Brain pericyte (primary cell): ENCODE measurements around the gene CFAP61.
"Not testable (repeated sequence)": the region's sequence is repeated elsewhere in the genome, so short reads cannot be mapped to it uniquely, and the experiment has no call there.

Source experiments
- DNase-seq: peaks from one replicate; pipeline ENCODE4 v3.0.0-alpha.2; 2012; ENCODE audit warnings: low read depth, low spot score

The CFAP61 gene, protein sequence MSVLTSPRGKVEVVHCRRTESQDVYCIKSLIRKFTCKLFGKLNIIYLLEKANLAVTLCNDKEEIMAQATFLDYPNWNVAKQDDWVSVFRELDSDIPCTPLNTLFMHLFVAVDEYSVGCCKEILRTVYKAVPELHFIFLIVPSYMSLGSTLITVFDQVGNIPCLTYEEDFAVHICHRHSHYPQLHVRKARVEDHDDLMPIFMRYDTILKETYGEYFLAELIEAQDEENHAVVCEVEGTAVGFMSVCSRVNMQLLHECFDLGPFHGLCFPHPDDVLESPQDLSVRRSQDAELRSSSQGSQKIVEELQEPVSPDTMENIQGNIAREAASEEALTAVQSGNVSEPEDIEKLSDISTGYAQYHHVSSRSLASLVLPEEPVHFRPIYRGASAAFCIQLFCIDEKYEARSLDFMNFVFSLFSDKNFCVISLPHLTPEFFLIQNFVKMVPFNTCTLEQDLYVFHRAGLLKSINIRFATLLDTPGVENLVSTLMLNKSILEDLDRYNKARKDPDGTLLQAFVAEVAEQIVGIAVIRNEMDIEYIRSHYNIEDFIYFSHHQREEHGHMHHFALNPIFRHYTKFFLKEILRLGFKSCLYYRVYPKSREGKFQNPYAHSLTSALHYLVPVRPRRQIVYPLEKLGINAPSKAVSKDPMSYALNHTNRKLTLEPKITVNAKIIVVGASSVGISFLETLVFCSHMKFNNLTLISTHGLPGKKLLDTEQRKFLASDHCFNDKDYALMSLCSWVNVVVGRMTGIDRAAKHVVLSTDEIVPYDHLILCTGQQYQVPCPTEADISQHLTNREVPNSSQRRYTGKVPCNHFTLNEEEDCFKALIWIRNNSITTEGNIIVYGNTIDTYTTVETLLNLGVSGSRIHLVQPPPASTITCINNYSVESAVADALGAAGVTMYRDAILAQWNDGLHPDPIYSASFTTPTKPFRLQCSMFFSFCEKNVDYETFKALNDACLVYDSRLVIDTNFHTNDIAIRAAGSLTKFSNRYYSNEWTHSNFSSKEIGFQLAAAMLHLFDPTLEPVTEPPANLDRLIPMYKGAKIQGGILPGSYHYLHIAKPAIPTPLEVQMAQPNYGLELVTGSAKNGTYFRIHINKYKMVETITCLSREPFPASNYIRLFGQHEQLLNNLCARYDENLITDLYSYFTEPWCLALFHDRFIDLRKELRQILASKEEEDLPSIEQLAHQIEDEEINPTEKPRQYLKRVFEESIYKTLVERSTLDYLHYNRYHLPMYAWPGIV

GRCh38 chr20:20052074-20052970, at the start of gene CFAP61, which contains the start of gene CRNKL1:
Gene CFAP61 (plus strand): TSS chr20:20052532. CDS start chr20:20056654, 4,122 bp downstream.
Gene CRNKL1 (minus strand): TSS chr20:20052466. CDS start chr20:20052342, 124 bp downstream.
- DNase-seq, result peak; percentile 94

- DNase-seq, result no peak
These were observed 49.0 kb upstream of the CFAP61 start for GRCh38 chr20:20003031-20003954.

GRCh38 chr20:20003955-20004322, 48.4 kb upstream of the CFAP61 start:
- not testable (repeated sequence) for DNase-seq

GRCh38 chr20:20005342-20005741, 47.0 kb upstream of the CFAP61 start:
- no peak for DNase-seq

DNA sequence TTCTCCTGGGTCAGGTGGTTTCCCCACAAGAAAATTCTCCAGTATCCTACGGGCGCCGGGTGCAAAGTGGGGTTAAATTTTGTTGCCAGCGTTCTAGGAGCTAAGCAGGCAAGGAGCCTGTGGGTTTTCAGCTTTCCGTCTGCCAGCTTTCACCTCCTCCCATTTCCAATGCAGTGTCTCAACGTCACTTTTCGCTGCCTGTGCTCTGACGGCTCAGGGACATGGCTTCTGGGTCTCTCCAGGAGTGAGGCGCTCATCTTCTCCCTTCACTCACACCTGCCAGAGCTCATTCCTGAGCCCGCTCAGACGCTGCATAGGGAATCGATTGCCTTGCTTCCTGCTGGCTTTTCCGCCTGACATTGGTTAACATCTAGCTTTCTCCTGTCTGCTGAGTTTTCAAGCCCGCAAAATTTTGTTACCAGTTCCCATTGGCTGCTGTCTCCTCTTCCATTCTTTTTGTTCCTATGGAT, 42.5 kb upstream of the CFAP61 start:
- no peak for DNase-seq

GRCh38 chr20:20010639-20011500, 41.5 kb upstream of the CFAP61 start:
- peak; percentile 56 for DNase-seq

GRCh38 chr20:20012541-20012940, 39.8 kb upstream of the CFAP61 start:
- no peak for DNase-seq

GRCh38 chr20:20014659-20015058, 37.7 kb upstream of the CFAP61 start:
- no peak for DNase-seq

DNA sequence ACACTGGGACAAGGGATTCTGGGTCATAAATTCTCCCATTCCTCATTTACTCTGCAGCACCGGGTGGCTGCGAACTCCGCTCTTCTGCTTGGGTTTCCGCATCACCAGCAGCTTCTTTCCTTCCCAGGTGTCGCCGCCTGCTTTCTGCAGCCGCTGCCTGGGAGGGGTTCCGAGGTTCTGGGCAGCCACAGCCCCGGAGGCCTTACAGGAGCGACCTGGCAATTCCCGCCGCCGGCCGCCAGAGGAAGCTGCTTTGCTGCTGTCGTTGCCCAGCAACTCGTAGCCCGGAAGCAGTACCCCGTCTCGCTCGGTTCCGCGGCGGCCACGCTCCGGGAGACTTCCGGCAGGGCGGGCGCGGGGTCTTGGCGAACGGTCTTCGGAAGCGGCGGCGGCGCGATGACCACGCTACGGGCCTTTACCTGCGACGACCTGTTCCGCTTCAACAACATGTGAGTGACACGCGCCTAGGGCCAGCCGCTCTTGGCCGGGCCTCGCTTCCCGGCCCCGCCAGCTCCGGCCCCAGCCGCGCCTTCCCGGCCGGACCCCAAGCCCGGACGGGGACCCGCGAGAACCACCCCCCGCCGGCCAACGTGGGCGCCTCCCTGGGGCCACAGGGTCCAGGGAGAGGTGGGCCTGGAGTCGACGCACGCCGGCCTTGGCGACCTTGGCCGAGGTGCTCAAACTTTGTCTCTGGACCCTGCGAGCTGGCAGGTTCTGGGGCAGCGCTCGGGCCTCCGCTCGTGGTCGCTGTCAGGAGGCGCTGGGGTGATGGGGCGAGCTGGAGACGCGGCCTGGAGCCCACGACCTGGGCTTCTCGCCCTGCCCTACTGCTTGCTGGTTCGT, 35.1 kb upstream of the CFAP61 start, which contains the start of gene NAA20:
Gene NAA20, plus strand, starts transcription at position 362 of the 843 bp plus-strand sequence. Its CDS starts 35 bp downstream, at position 397.
- peak; percentile 66 for DNase-seq

DNA sequence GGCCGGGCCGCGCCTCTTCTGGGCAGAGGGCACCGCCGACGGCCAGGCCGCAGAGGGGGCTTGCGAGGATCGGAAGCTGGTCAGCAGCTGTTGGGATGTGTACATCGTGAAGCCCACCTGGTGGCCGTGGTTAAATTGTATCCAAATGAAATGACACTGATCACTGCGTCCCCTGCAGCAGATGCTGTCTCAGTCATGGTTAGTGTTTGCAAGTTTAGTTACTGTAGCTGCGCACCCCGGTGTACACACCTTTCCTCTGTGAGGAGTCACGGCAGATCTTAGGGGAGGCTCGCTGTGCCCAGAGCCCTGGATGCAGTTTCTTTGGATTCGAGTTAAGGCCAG, 34.5 kb upstream of the CFAP61 start:
- no peak for DNase-seq

DNA sequence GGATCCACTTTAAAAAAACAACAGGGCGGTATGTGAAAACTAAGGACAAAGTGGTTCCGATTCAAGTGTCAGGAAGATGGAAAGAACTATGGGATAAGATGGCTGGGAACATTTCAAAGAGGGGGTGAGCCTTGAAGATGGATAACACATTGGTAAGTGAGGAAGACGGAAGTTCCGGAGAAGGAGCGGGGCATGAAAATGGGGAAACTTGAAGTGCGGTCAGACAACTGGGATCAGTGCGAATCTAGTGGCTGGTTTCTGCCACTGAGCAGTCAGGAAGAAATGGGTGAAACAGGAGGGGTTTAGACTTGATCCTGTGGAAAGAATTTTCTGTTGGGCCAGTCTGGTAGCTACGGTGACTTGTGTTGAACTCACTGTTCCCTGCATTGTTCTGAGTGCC, 34.0 kb upstream of the CFAP61 start:
- DNase-seq, result no peak

- no peak for DNase-seq
These were observed 33.2 kb upstream of the CFAP61 start for GRCh38 chr20:20019123-20019522.

GRCh38 chr20:20020908-20021307, 31.4 kb upstream of the CFAP61 start:
- DNase-seq, result no peak

DNA sequence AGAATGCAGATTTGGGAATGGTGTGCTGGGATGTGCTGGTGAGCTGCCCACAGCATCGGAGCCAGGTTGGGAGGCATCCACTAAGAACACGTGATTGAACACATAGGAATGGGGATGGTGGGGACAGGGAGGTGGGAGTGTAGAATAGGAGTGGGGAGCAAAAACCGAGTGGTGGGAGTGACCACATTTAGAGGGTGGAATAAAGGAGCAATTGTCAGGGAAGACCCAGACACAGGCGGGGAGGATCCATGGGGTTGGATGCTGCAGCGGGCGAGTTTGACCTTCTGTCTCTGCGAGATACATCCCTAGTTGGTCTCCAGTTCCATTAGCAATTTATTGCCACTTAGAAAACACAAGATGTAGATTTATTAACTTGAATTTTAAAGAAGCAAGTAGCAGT, 30.5 kb upstream of the CFAP61 start:
- DNase-seq, result no peak

- no peak for DNase-seq
These were observed 29.8 kb upstream of the CFAP61 start for GRCh38 chr20:20022498-20022897.

- no peak for DNase-seq
These were observed 28.9 kb upstream of the CFAP61 start for GRCh38 chr20:20023395-20023794.

DNA sequence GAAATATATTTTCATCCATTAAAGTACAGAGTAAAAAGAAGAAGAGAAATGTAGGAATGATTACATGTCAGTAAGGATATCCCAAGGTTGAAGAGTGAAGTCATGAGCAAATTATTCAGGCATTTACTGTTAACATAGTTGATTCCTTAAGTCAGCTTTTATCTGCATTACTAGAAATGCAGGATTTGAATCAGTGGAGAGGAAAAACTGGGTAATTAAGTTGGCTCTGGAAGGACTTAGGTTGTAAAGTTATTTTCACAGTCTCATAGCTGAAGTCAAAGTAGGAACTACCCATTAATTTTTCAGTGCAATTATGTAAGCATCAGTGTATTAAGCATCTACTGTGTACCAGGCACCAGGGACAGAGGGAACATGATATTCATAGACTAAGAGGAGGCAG, 27.4 kb upstream of the CFAP61 start:
- DNase-seq, result no peak

DNA sequence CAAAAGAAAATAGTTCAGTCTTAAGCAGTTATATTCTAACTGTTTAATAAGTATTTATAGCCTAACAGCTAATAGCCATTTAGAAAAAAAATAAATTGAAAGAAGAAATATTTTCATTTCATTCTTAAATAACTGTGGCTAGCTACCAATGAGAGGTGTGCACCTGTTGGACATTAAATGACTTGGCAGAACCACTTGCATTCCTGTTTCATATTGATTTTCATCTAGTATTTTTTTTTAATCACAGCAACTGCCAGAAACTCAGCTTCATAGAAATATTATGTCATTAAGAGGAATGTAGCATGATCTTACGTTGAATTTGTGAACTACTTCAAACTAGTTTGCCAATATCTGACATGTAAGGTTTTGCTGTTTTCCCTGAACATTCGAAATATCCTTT, 25.0 kb upstream of the CFAP61 start:
- no peak for DNase-seq
